ENCODE data around the gene UBE2D3.

DNA sequence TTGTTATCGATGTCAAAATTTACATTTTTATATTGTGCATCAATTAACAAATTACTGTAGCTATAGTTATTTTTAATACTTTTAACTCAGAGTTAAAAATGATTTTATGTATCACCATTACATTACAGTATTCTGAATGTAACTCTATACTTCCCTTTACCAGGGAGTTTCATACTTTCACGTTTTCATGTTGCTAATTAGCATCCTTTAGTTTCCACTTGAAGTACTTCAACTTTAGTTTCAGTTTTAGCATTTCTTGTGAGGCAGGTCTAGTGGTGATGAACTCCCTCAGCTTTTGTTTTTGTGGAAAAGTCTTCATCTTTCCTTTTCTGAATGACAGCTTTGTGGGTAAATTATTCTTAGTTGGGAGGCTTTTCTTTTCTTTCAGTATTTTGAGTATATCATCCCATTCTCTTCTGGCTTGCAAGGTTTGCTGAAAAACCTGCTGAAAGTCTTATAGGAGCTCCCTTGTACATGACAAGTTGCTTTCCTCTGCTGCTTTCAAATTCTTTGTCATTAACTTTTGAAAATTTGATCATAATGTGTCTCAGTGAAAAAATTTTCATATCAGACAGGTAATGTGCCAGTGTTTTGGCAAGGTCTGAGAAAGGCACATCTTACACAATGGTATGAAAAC lies 31.6 kb upstream of the UBE2D3 start:
- no peak for TF ChIP-seq POLR2A (IDR thresholded peaks at IDR 0.05)
- TF ChIP-seq, protein P1, sequence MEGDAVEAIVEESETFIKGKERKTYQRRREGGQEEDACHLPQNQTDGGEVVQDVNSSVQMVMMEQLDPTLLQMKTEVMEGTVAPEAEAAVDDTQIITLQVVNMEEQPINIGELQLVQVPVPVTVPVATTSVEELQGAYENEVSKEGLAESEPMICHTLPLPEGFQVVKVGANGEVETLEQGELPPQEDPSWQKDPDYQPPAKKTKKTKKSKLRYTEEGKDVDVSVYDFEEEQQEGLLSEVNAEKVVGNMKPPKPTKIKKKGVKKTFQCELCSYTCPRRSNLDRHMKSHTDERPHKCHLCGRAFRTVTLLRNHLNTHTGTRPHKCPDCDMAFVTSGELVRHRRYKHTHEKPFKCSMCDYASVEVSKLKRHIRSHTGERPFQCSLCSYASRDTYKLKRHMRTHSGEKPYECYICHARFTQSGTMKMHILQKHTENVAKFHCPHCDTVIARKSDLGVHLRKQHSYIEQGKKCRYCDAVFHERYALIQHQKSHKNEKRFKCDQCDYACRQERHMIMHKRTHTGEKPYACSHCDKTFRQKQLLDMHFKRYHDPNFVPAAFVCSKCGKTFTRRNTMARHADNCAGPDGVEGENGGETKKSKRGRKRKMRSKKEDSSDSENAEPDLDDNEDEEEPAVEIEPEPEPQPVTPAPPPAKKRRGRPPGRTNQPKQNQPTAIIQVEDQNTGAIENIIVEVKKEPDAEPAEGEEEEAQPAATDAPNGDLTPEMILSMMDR (IDR thresholded peaks at IDR 0.05): no peak
